ENCODE measurements around the gene BAG5. TPM values are rescaled to one million over a fixed set of nuclear protein-coding genes. Genes with fewer than 3 reads are reported as not detected.
A peak's percentile ranks its signal among the peaks of the same experiment; 100 is the strongest.
"Not testable (repeated sequence)": the region's sequence is repeated elsewhere in the genome, so short reads cannot be mapped to it uniquely, and the experiment has no call there.

The BAG5 gene
- total RNA-seq, 1 experiment from 2014 or later = 24.8 TPM

- DNase-seq (ENCODE audit: low spot score) = no peak
These were observed 27.8 kb downstream of the BAG5 start for GRCh38 chr14:103534576-103535061.

- DNase-seq (ENCODE audit: low spot score) = no peak
These were observed 28.4 kb downstream of the BAG5 start for GRCh38 chr14:103533999-103534575.

- DNase-seq (ENCODE audit: low spot score) = no peak
These were observed 29.1 kb downstream of the BAG5 start for GRCh38 chr14:103533137-103533998.

- DNase-seq (ENCODE audit: low spot score) = no peak
These were observed 30.0 kb downstream of the BAG5 start for GRCh38 chr14:103532216-103533136.

- no peak for DNase-seq (ENCODE audit: low spot score)
These were observed 30.8 kb downstream of the BAG5 start for GRCh38 chr14:103531421-103532215.

- no peak for DNase-seq (ENCODE audit: low spot score)
These were observed 31.6 kb downstream of the BAG5 start for GRCh38 chr14:103530831-103531230.

- no peak for DNase-seq (ENCODE audit: low spot score)
These were observed 32.1 kb downstream of the BAG5 start for GRCh38 chr14:103530390-103530789.

GRCh38 chr14:103529383-103530365 is 32.8 kb downstream of the BAG5 start:
- DNase-seq (ENCODE audit: low spot score) = no peak

GRCh38 chr14:103528587-103529382 is 33.7 kb downstream of the BAG5 start, which contains the start of gene TRMT61A:
TSS of gene TRMT61A (plus strand) at chr14:103529196. CDS start at chr14:103529979, 783 bp downstream.
- DNase-seq (ENCODE audit: low spot score) = peak; percentile 68

- DNase-seq (ENCODE audit: low spot score) = no peak
These were observed 34.3 kb downstream of the BAG5 start for GRCh38 chr14:103528146-103528586.

- no peak for DNase-seq (ENCODE audit: low spot score)
These were observed 34.9 kb downstream of the BAG5 start for GRCh38 chr14:103527408-103528145.

GRCh38 chr14:103526914-103527248 is 35.6 kb downstream of the BAG5 start:
- no peak for DNase-seq (ENCODE audit: low spot score)

GRCh38 chr14:103526247-103526913 is 36.1 kb downstream of the BAG5 start:
- no peak for DNase-seq (ENCODE audit: low spot score)

GRCh38 chr14:103525430-103526246 is 36.8 kb downstream of the BAG5 start:
- not testable (repeated sequence) for DNase-seq (ENCODE audit: low spot score)

- no peak for DNase-seq (ENCODE audit: low spot score)
These were observed 38.2 kb downstream of the BAG5 start for GRCh38 chr14:103524002-103524935.

- DNase-seq (ENCODE audit: low spot score) = no peak
These were observed 38.9 kb downstream of the BAG5 start for GRCh38 chr14:103523575-103523954.
